Heart right ventricle (tissue), 16 donors: ENCODE results near the gene TRIM37. TPM values are rescaled to one million over a fixed set of nuclear protein-coding genes. Genes with fewer than 3 reads are reported as not detected.
"Not testable (repeated sequence)": the region's sequence is repeated elsewhere in the genome, so short reads cannot be mapped to it uniquely, and the experiment has no call there.

Experiments used
- ATAC-seq, 8 donors: fragments of 200-7000 bp; cut with Tn5 transposase; one replicate each; pipeline ENCODE4 v1.9.1; 2020; ENCODE audit warnings: mild to moderate bottlenecking in 8 of 8, moderate library complexity in 8 of 8, moderate number of reproducible peaks in 1 of 8
- DNase-seq, 2 donors: peaks; one replicate each; pipeline ENCODE4 v3.0.0-alpha.2; 2020
- H3K27ac ChIP-seq, 10 donors: fragments of 200-600 bp; sonication (generic) in 2 of 10; one replicate each; pipeline versions ENCODE4 v1.5.0 to v1.8.0; 2020 to 2022; ENCODE audit warnings: mild to moderate bottlenecking in 3 of 10
- H3K27me3 ChIP-seq, 7 donors: fragments of 200-600 bp; one replicate each; pipeline ENCODE4 v1.8.0; 2021 to 2022; ENCODE audit warnings: mild to moderate bottlenecking in 2 of 7
- H3K36me3 ChIP-seq, 9 donors: fragments of 200-600 bp; sonication (generic) in 1 of 9; one replicate each; pipeline versions ENCODE4 v1.5.0 to v1.8.0; 2020 to 2022; ENCODE audit warnings: mild to moderate bottlenecking in 2 of 9
- H3K4me1 ChIP-seq, 9 donors: fragments of 200-600 bp; sonication (generic) in 1 of 9; one replicate each; pipeline versions ENCODE4 v1.5.0 to v1.8.0; 2020 to 2022; ENCODE audit warnings: mild to moderate bottlenecking in 4 of 9
- H3K4me3 ChIP-seq, 10 donors: fragments of 200-600 bp; sonication (generic) in 2 of 10; one replicate each; pipeline versions ENCODE4 v1.5.0 to v1.8.0; 2020 to 2022; ENCODE audit warnings: mild to moderate bottlenecking in 7 of 10, moderate library complexity in 2 of 10
- H3K9me3 ChIP-seq, 11 donors: fragments of 200-600 bp in 10 of 11; sonication (generic) in 2 of 11; one replicate each; pipeline versions ENCODE4 v1.5.0 to v1.8.0; 2013 to 2022; ENCODE audit warnings: mild to moderate bottlenecking in 2 of 11, control low read depth in 1 of 11, moderate library complexity in 1 of 11
- CTCF ChIP-seq, 9 donors: fragments of 200-600 bp; sonication (generic) in 2 of 9; IDR thresholded peaks; one replicate each; pipeline versions ENCODE4 v1.5.0 to v1.8.0; 2021 to 2022; ENCODE audit warnings: antibody characterized with exemption in 9 of 9, mild to moderate bottlenecking in 5 of 9, moderate library complexity in 1 of 9
- WGBS, 2 donors: extraction: QIAGEN DNeasy Blood & Tissue Kit; methylation state at CpG; one replicate each; pipeline ENCODE4 v1.1.7; 2013; ENCODE audit warnings: inconsistent platforms in 1 of 2; 5-methylcytosine and 5-hydroxymethylcytosine counted together
- intact Hi-C, 10 donors: fragments of 100-400 bp; cut with DNase I; formaldehyde crosslinking; loops; one replicate each; pipeline versions ENCODE4 v1.11.1 to v1.14.2; 2022
- polyA plus RNA-seq, 2 donors: library from polyadenylated mRNA; stranded (reverse); fragments of 200-250 nt; gene quantifications; one replicate each; pipeline ENCODE4 v1.2.3, GENCODE V29; 2013
- total RNA-seq, 10 donors: library from RNA; stranded (reverse); fragmentation: NEBNext Ultra II Directional in 3 of 10; extraction: Animal tissue kit (Norgen Biotek cat#: 25700) in 3 of 10; gene quantifications; one replicate each; pipeline versions ENCODE4 v1.2.1 to v1.2.4, GENCODE V29; 2021 to 2023
- donor health status: Arrhythmogenic right ventricular cardiomyopathy.
- donor health status: ischemic (EF 13 %, LVEDD 7.1; RV severe dilation, severe dysfunction).
- donor health status: healthy with polysubstance abuse.
- donor health status: DM: no; HTN: yes; CAD: no.
- donor health status: DM: no; HTN: no; CAD: no.
- donor health status: ischemic (EF 25% LVEDD 6.9; RV normal size, moderate dysfunction).
- donor health status: ischemic (EF 25% LVEDD 5.7; RV mildly dilated, moderate dysfunction).
- donor health status: healthy.
- donor health status: DM: yes; HTN: yes; CAD: no.
- donor health status: Ischemic cardiomyopathy.
- donor health status: ischemic (EF 35%, LVEDD 5.7; RV mildly dilated, moderate dysfunction).
- donor health status: nonischemic (EF 11% LVEDD 7.7; RV severe dilation, severe dysfunction).
- donor health status: DM: yes; HTN: yes; CAD: no.
- donor health status: PGD.
- donor health status: ischemic (EF 29% LVEDD 5.4; RV normal size, mild dysfunction).
- donor health status: nonischemic (EF 23%, LVEDD 6.1; RV moderate dilation, normal function).

The TRIM37 gene
- total and polyA plus RNA-seq, 12 donors, result 5.9 to 22.2 (median 17.5) TPM

GRCh38 chr17:59141860-59142259 is 35.2 kb upstream of the TRIM37 start:
- DNase-seq (no peak), ATAC-seq (no peak)
- intact Hi-C loops, result no loop called here
- WGBS, 2 donors, result 91 to 98% methylated on average over 1 of the region's 1 CpG
- Histone ChIP-seq H3K4me1 (no peaks in the 10 kb centered on the region), H3K27ac (no peak overlapping the region), H3K36me3 (peaks cover 0 to 16% (median 0%) of the 10 kb centered on the region in 9 donors), H3K27me3 (no peaks in the 10 kb centered on the region), H3K9me3 (no peaks in the 10 kb centered on the region), H3K4me3 (no peak overlapping the region)
- no peak for TF ChIP-seq CTCF (IDR thresholded peaks at IDR 0.05)

- ATAC-seq (no peak), DNase-seq (no peak)
- H3K27me3 ChIP-seq, result no peaks in the 10 kb centered on the region
- H3K27ac ChIP-seq, result no peak overlapping the region
- intact Hi-C loops, result no loop called here
- H3K9me3 ChIP-seq, result no peaks in the 10 kb centered on the region
- WGBS, 2 donors, result 94 to 95% methylated on average over 4 of the region's 4 CpGs
- TF ChIP-seq CTCF (IDR thresholded peaks at IDR 0.05), result no peak
- H3K4me3 ChIP-seq, result no peak overlapping the region
- H3K36me3 ChIP-seq, result peaks cover 0 to 16% (median 0%) of the 10 kb centered on the region in 9 donors
- no peaks in the 10 kb centered on the region for H3K4me1 ChIP-seq
Observed at GRCh38 chr17:59139939-59140338, 33.3 kb upstream of the TRIM37 start.

GRCh38 chr17:59138339-59138738 is 31.7 kb upstream of the TRIM37 start:
- H3K27ac ChIP-seq, intact Hi-C loops: not testable (repeated sequence)

GRCh38 chr17:59131131-59131530 is 24.5 kb upstream of the TRIM37 start:
- H3K27me3 ChIP-seq, result no peaks in the 10 kb centered on the region
- H3K9me3 ChIP-seq, result no peaks in the 10 kb centered on the region
- DNase-seq, result no peak
- ATAC-seq, result no peak
- H3K36me3 ChIP-seq, result peaks cover 0 to 38% (median 0%) of the 10 kb centered on the region in 9 donors
- H3K27ac ChIP-seq, result no peak overlapping the region
- intact Hi-C loops, result no loop called here
- TF ChIP-seq CTCF (IDR thresholded peaks at IDR 0.05), result no peak
- H3K4me3 ChIP-seq, result no peak overlapping the region
- 85 to 87% methylated on average over 1 of the region's 1 CpG for WGBS, 2 donors
- H3K4me1 ChIP-seq, result no peaks in the 10 kb centered on the region

More at GRCh38 chr17:59138339-59138738, 31.7 kb upstream of the TRIM37 start:
- H3K36me3 ChIP-seq, H3K9me3 ChIP-seq, H3K4me3 ChIP-seq, H3K4me1 ChIP-seq, DNase-seq, ATAC-seq, H3K27me3 ChIP-seq: not testable (repeated sequence)
- 96 to 97% methylated on average over 10 of the region's 10 CpGs for WGBS, 2 donors

- no peak for ATAC-seq
- H3K4me3 ChIP-seq, result no peak overlapping the region
- H3K36me3 ChIP-seq, result peaks cover 0 to 41% (median 0%) of the 10 kb centered on the region in 9 donors
- intact Hi-C loops, result no loop called here
- H3K27me3 ChIP-seq, result no peaks in the 10 kb centered on the region
- TF ChIP-seq CTCF (IDR thresholded peaks at IDR 0.05), result no peak
- no peak for DNase-seq
- H3K27ac ChIP-seq, result no peak overlapping the region
- no peaks in the 10 kb centered on the region for H3K9me3 ChIP-seq
- WGBS, 2 donors, result 46 to 71% methylated on average over 2 of the region's 2 CpGs
- H3K4me1 ChIP-seq, result no peaks in the 10 kb centered on the region
Observed at GRCh38 chr17:59129814-59130213, 23.1 kb upstream of the TRIM37 start.
